ENCODE results near the gene GTF2IRD1. TPM values are rescaled to one million over a fixed set of nuclear protein-coding genes. Genes with fewer than 3 reads are reported as not detected.

GTF2IRD1 gene
- total RNA-seq (2011; cell fraction: chromatin; rRNA removed; ENCODE audit: low replicate concordance): 23.2 and 65.0 TPM in 2 replicates
- 30.5 and 35.3 TPM in 2 replicates for total RNA-seq (2011; cell fraction: nucleolus; rRNA removed)
- total RNA-seq (2011; cell fraction: nucleoplasm; rRNA removed): 22.2 and 23.5 TPM in 2 replicates
- total RNA-seq (2014; rRNA removed) (9.2 and 12.4 TPM in 2 replicates), total RNA-seq (2014; rRNA removed; fragmentation: Illumina TruSeq; extraction: Trizol) (10.8 and 14.0 TPM in 2 replicates), total RNA-seq (2015; rRNA removed; fragmentation: Illumina TruSeq; extraction: Trizol) (13.4 and 15.1 TPM in 2 replicates), total RNA-seq (2021) (30.2 and 32.1 TPM in 2 replicates), polyA plus RNA-seq (2011; rRNA removed) (12.8 and 17.6 TPM in 2 replicates), polyA plus RNA-seq (2014; fragmentation: Illumina TruSeq; extraction: Trizol) (23.8 and 24.5 TPM in 2 replicates), polyA plus RNA-seq (2014; fragmentation: Nextera tagmentation; extraction: Ambion mirVana) (1 to 10 TPM; 9.1 to 10.0 TPM), polyA plus RNA-seq (2014; rRNA removed) (17.0 and 20.8 TPM in 2 replicates), polyA minus RNA-seq (2011; rRNA and poly(A)+ RNA removed) (9.2 and 9.7 TPM in 2 replicates), Bru-seq, nascent RNA (percentile 62 among the genes with signal in this experiment), BruChase-seq, experiment 1, labeled RNA remaining after a 2-hour chase (percentile 65 among the genes with signal in this experiment), BruChase-seq, experiment 2, labeled RNA remaining after a 6-hour chase (percentile 64 among the genes with signal in this experiment)
- polyA plus RNA-seq (2011; cell fraction: cytosol; rRNA removed): 9.3 and 13.0 TPM in 2 replicates
- polyA plus RNA-seq (2011; cell fraction: nucleus; rRNA removed): 15.6 and 24.1 TPM in 2 replicates
- 19.1 and 31.6 TPM in 2 replicates for polyA plus RNA-seq (2012)
- polyA minus RNA-seq (2011; cell fraction: cytosol; rRNA and poly(A)+ RNA removed): 21.2 and 21.5 TPM in 2 replicates
- 11.3 and 12.9 TPM in 2 replicates for polyA minus RNA-seq (2011; cell fraction: nucleus; rRNA and poly(A)+ RNA removed)
- long read RNA-seq, experiment 1, transcript GTF2IRD1-201 (27 exons, 3,430 nt): major isoform, 6 of 92 reads
- long read RNA-seq, experiment 1, transcript GTF2IRD1-202 (27 exons, 3,077 nt): minor isoform, 5 of 92 reads
- long read RNA-seq, experiment 1, partial matches to known transcripts: 62 of 92 reads
- long read RNA-seq, experiment 1, other reads (novel, unspliced or antisense): 18 of 92 reads
- long read RNA-seq, experiment 2, transcript GTF2IRD1-202 (27 exons, 3,077 nt): major isoform, 7 of 35 reads
- long read RNA-seq, experiment 2, partial matches to known transcripts: 10 of 35 reads
- long read RNA-seq, experiment 2, other reads (novel, unspliced or antisense): 15 of 35 reads
- long read RNA-seq, experiment 3, partial matches to known transcripts: 2 of 4 reads
- long read RNA-seq, experiment 3, other reads (novel, unspliced or antisense): 1 of 4 reads

- Histone ChIP-seq H3K79me2 (ENCODE audit: control insufficient read depth, insufficient read depth, low read length) (peaks cover 37% of the 10 kb centered on the region), H3K27me3 (ENCODE audit: control insufficient read depth in 2 of 2, insufficient read depth in 2 of 2, low read length in 2 of 2) (no peaks in the 10 kb centered on the region), H3K9me3 (replicated peaks; ENCODE audit: control insufficient read depth, insufficient read depth, low read depth, low read length) (no peaks in the 10 kb centered on the region), H3K4me2 (ENCODE audit: insufficient read depth, low read length) (peak within 1 kb of the TSS; percentile 90), H3K4me3 (peak within 1 kb of the TSS; percentile 94), H3K36me3 (ENCODE audit: control insufficient read depth, insufficient read depth, low read length) (peaks cover 3% of the 10 kb centered on the region; the same call in 1 of the 3 replicates), H3K4me1 (replicated peaks in 1 of 2; ENCODE audit: control insufficient read depth in 2 of 2, insufficient read depth in 2 of 2, low read length in 2 of 2) (peaks cover 22 to 42% of the 10 kb centered on the region in 2 experiments), H3K9me1 (ENCODE audit: control insufficient read depth, insufficient read depth, low read length) (no peaks in the 10 kb centered on the region), H2AFZ (ENCODE audit: low read depth, low read length) (peak within 1 kb of the TSS; percentile 93), H3K27ac (ENCODE audit: extremely low read depth, low read depth, low read length) (peak within 1 kb of the TSS; percentile 72; the same call in 2 of the 3 replicates), H4K20me1 (replicated peaks; ENCODE audit: control insufficient read depth, insufficient read depth, low read length) (no peaks in the 10 kb centered on the region; the same call in 1 of the 2 replicates), H3K9ac (ENCODE audit: insufficient read depth in 1 of 2, low read depth in 2 of 2, low read length in 2 of 2) (peak within 1 kb of the TSS; percentile 64 to 94; a peak in 3 of 4 replicates)
- no peak for FAIRE-seq
- CTCF ChIA-PET (ENCODE audit: low intra/inter-chr PET ratio): interaction anchor here (0.7 kb wide), 1 partner anchor 550 kb away, joined by 3 read pairs; no protein-coding TSS in a partner anchor
- peak; percentile 92 to 98 (median 94) for DNase-seq (ENCODE audit: extremely low read depth in 1 of 4, low spot score in 3 of 4)
- no TSS peak for BruUV-seq (replicated peaks)
- in situ Hi-C loops (cut with MboI): no loop called here
- ATAC-seq: peak; percentile 92
- intact Hi-C loops (cut with micrococcal nuclease): loop anchor here (10.0 kb wide), 2 partner anchors 111 to 201 kb away; partner anchors contain the start of gene GTF2I
- POLR2A ChIA-PET: no interaction called here
- WGBS (ENCODE audit: insufficient coverage, low coverage, missing lambda C conversion rate): 0% methylated on average over 17 of the region's 62 CpGs
- TF ChIP-seq ZFX (CRISPR knock-in tag; IDR thresholded peaks at IDR 0.05) (peak; percentile 41; the same call in 1 of the 2 replicates), ZBTB7A (IDR thresholded peaks at IDR 0.05; ENCODE audit: borderline replicate concordance, control insufficient read depth, low read depth, low read length) (peak; percentile 80; the same call in 1 of the 2 replicates), NFIX (CRISPR knock-in tag; IDR thresholded peaks at IDR 0.05; ENCODE audit: low read depth) (no peak), ZBTB9 (CRISPR knock-in tag; IDR thresholded peaks at IDR 0.05) (0 out of 2 replicates have a peak, but pooled peaks have one; percentile 42), SP2 (IDR thresholded peaks at IDR 0.05; ENCODE audit: extremely low read depth, low read depth, low read length, poor library complexity, severe bottlenecking) (no peak), ZC3H8 (IDR thresholded peaks at IDR 0.05) (no peak), CTBP1 (IDR thresholded peaks at IDR 0.05; ENCODE audit: borderline replicate concordance) (0 out of 2 replicates have a peak, but pooled peaks have one; percentile 19), RBM25 (IDR thresholded peaks at IDR 0.05; ENCODE audit: low read depth, low read length, severe bottlenecking) (peak; percentile 49), GATAD2A (IDR thresholded peaks at IDR 0.05) (0 out of 2 replicates have a peak, but pooled peaks have one; percentile 68), NEUROD1 (IDR thresholded peaks at IDR 0.05; ENCODE audit: borderline replicate concordance, low read depth, low read length, partially characterized antibody) (peak; percentile 34), POLR2G (IDR thresholded peaks at IDR 0.05; ENCODE audit: low read depth, low read length) (peak; percentile 56; the same call in 1 of the 2 replicates), C11orf30 (IDR thresholded peaks at IDR 0.05; ENCODE audit: low read depth) (no peak)
Observed at GRCh38 chr7:74453322-74454011, at the start of gene GTF2IRD1. GTF2IRD1 (plus strand) TSS chr7:74453906; CDS start chr7:74508081, 54,175 bp downstream.
